ENCODE results near the gene PTTG1.
A peak's percentile ranks its signal among the peaks of the same experiment; 100 is the strongest.

Gene PTTG1

GRCh38 chr5:160427607-160428006, 6.0 kb downstream of the PTTG1 start:
- no peak overlapping the region for H2AFZ ChIP-seq (ENCODE audit: low read length)
- no peak for TF ChIP-seq EZH2phosphoT487 (IDR thresholded peaks at IDR 0.05; ENCODE audit: borderline replicate concordance)
- no peak for TF ChIP-seq CTCF (conservative IDR thresholded peaks at IDR 0.05; ENCODE audit: low read length)
- peaks cover 10% of the 10 kb centered on the region; the same call in 1 of the 2 replicates for H3F3A ChIP-seq (ENCODE audit: low read depth)
- no peak overlapping the region for H3K4me3 ChIP-seq (ENCODE audit: low read length, poor library complexity, severe bottlenecking)
- no peak overlapping the region for H3K9ac ChIP-seq (ENCODE audit: low read depth, low read length, poor library complexity, severe bottlenecking)
- peaks cover 56% of the 10 kb centered on the region for H3K79me2 ChIP-seq (ENCODE audit: insufficient read depth, low read length)
- peaks cover 25% of the 10 kb centered on the region for H3K4me1 ChIP-seq (ENCODE audit: insufficient read depth, low read length, poor library complexity, severe bottlenecking)
- no peaks in the 10 kb centered on the region for H3K9me3 ChIP-seq (ENCODE audit: insufficient read depth, low read depth, low read length)
- peak overlapping the region; percentile 20 for H3K4me2 ChIP-seq (ENCODE audit: low read depth, low read length, poor library complexity, severe bottlenecking)
- H3K9me2 ChIP-seq (replicated peaks; ENCODE audit: low read depth, low read length) = no peaks in the 10 kb centered on the region
- H3K36me3 ChIP-seq (ENCODE audit: insufficient read depth, low read length) = peaks cover 17% of the 10 kb centered on the region; the same call in 1 of the 2 replicates
- no peaks in the 10 kb centered on the region for H3K27me3 ChIP-seq (ENCODE audit: insufficient read depth, low read length, poor library complexity, severe bottlenecking)
- peaks cover 16% of the 10 kb centered on the region for H4K20me1 ChIP-seq (ENCODE audit: insufficient read depth, low read length, poor library complexity, severe bottlenecking)

- no peaks in the 10 kb centered on the region for H4K20me1 ChIP-seq (ENCODE audit: insufficient read depth, low read length, poor library complexity, severe bottlenecking)
- peaks cover 17% of the 10 kb centered on the region; the same call in 1 of the 2 replicates for H3K36me3 ChIP-seq (ENCODE audit: insufficient read depth, low read length)
- TF ChIP-seq CTCF (conservative IDR thresholded peaks at IDR 0.05; ENCODE audit: low read length) (no peak), EZH2phosphoT487 (IDR thresholded peaks at IDR 0.05; ENCODE audit: borderline replicate concordance) (no peak)
- H3K79me2 ChIP-seq (ENCODE audit: insufficient read depth, low read length) = peaks cover 10% of the 10 kb centered on the region
- H3K4me1 ChIP-seq (ENCODE audit: insufficient read depth, low read length, poor library complexity, severe bottlenecking) = peaks cover 11% of the 10 kb centered on the region
- H3K4me3 ChIP-seq (ENCODE audit: low read length, poor library complexity, severe bottlenecking) = no peak overlapping the region
- no peaks in the 10 kb centered on the region for H3K9me3 ChIP-seq (ENCODE audit: insufficient read depth, low read depth, low read length)
- H3K4me2 ChIP-seq (ENCODE audit: low read depth, low read length, poor library complexity, severe bottlenecking) = no peak overlapping the region
- no peak overlapping the region for H2AFZ ChIP-seq (ENCODE audit: low read length)
- H3K27me3 ChIP-seq (ENCODE audit: insufficient read depth, low read length, poor library complexity, severe bottlenecking) = no peaks in the 10 kb centered on the region
- H3K9me2 ChIP-seq (replicated peaks; ENCODE audit: low read depth, low read length) = no peaks in the 10 kb centered on the region
- H3K9ac ChIP-seq (ENCODE audit: low read depth, low read length, poor library complexity, severe bottlenecking) = no peak overlapping the region
- no peaks in the 10 kb centered on the region for H3F3A ChIP-seq (ENCODE audit: low read depth)
Observed at GRCh38 chr5:160432196-160432595, 10.5 kb downstream of the PTTG1 start.

- H3K4me3 ChIP-seq (ENCODE audit: low read length, poor library complexity, severe bottlenecking) = no peak overlapping the region
- H3K4me1 ChIP-seq (ENCODE audit: insufficient read depth, low read length, poor library complexity, severe bottlenecking) = peaks cover 7% of the 10 kb centered on the region
- H3K27me3 ChIP-seq (ENCODE audit: insufficient read depth, low read length, poor library complexity, severe bottlenecking) = no peaks in the 10 kb centered on the region
- H3F3A ChIP-seq (ENCODE audit: low read depth) = no peaks in the 10 kb centered on the region
- TF ChIP-seq CTCF (conservative IDR thresholded peaks at IDR 0.05; ENCODE audit: low read length) (no peak), EZH2phosphoT487 (IDR thresholded peaks at IDR 0.05; ENCODE audit: borderline replicate concordance) (no peak)
- H3K36me3 ChIP-seq (ENCODE audit: insufficient read depth, low read length) = peaks cover 11% of the 10 kb centered on the region; the same call in 1 of the 2 replicates
- no peak overlapping the region for H3K9ac ChIP-seq (ENCODE audit: low read depth, low read length, poor library complexity, severe bottlenecking)
- H3K9me3 ChIP-seq (ENCODE audit: insufficient read depth, low read depth, low read length) = no peaks in the 10 kb centered on the region
- H3K4me2 ChIP-seq (ENCODE audit: low read depth, low read length, poor library complexity, severe bottlenecking) = no peak overlapping the region
- no peak overlapping the region for H2AFZ ChIP-seq (ENCODE audit: low read length)
- H3K9me2 ChIP-seq (replicated peaks; ENCODE audit: low read depth, low read length) = no peaks in the 10 kb centered on the region
- H3K79me2 ChIP-seq (ENCODE audit: insufficient read depth, low read length) = peaks cover 4% of the 10 kb centered on the region
- no peaks in the 10 kb centered on the region for H4K20me1 ChIP-seq (ENCODE audit: insufficient read depth, low read length, poor library complexity, severe bottlenecking)
Observed at GRCh38 chr5:160432787-160433186, 11.1 kb downstream of the PTTG1 start.
